ENCODE measurements around the gene DMD. TPM values are rescaled to one million over a fixed set of nuclear protein-coding genes. Genes with fewer than 3 reads are reported as not detected.

The DMD gene
- total RNA-seq, 2 experiments from 2014 or later = 0.14 to 0.37 TPM

GRCh38 chrX:31546126-31546525 lies 1665.2 kb downstream of the DMD start:
- intact Hi-C loops (cut with micrococcal nuclease) = no loop called here
- H3K9me3 Mint-ChIP-seq = no peaks in the 10 kb centered on the region

GRCh38 chrX:31545726-31546125 lies 1665.6 kb downstream of the DMD start:
- intact Hi-C loops (cut with micrococcal nuclease) = no loop called here
- no peak overlapping the region for H3K27ac Mint-ChIP-seq
- H3K4me1 Mint-ChIP-seq (ENCODE audit: low read depth) = no peaks in the 10 kb centered on the region
- H3K4me3 Mint-ChIP-seq = no peak overlapping the region
- no peaks in the 10 kb centered on the region for H3K27me3 Mint-ChIP-seq (ENCODE audit: low read depth)
- no peak for DNase-seq
- H3K36me3 Mint-ChIP-seq (ENCODE audit: low read depth) = no peaks in the 10 kb centered on the region
- no peaks in the 10 kb centered on the region for H3K9me3 Mint-ChIP-seq
- CTCF ChIA-PET = no interaction called here

More at GRCh38 chrX:31546126-31546525, 1665.2 kb downstream of the DMD start:
- CTCF ChIA-PET = no interaction called here
- Mint-ChIP-seq H3K27ac (no peak overlapping the region), H3K36me3 (ENCODE audit: low read depth) (no peaks in the 10 kb centered on the region), H3K4me3 (no peak overlapping the region), H3K27me3 (ENCODE audit: low read depth) (no peaks in the 10 kb centered on the region), H3K4me1 (ENCODE audit: low read depth) (no peaks in the 10 kb centered on the region)
- DNase-seq = no peak

- no peaks in the 10 kb centered on the region for H3K36me3 Mint-ChIP-seq (ENCODE audit: low read depth)
- CTCF ChIA-PET = no interaction called here
Observed at GRCh38 chrX:31545191-31545590, 1666.2 kb downstream of the DMD start.

GRCh38 chrX:31543634-31544033 lies 1667.7 kb downstream of the DMD start:
- DNase-seq = no peak
- CTCF ChIA-PET = no interaction called here
- Mint-ChIP-seq H3K27ac (no peak overlapping the region), H3K36me3 (ENCODE audit: low read depth) (no peaks in the 10 kb centered on the region), H3K4me1 (ENCODE audit: low read depth) (no peaks in the 10 kb centered on the region), H3K27me3 (ENCODE audit: low read depth) (no peaks in the 10 kb centered on the region), H3K4me3 (no peak overlapping the region), H3K9me3 (no peaks in the 10 kb centered on the region)
- intact Hi-C loops (cut with micrococcal nuclease) = no loop called here

More at GRCh38 chrX:31545191-31545590, 1666.2 kb downstream of the DMD start:
- Mint-ChIP-seq H3K4me1 (ENCODE audit: low read depth) (no peaks in the 10 kb centered on the region), H3K27me3 (ENCODE audit: low read depth) (no peaks in the 10 kb centered on the region), H3K4me3 (no peak overlapping the region), H3K9me3 (no peaks in the 10 kb centered on the region), H3K27ac (no peak overlapping the region)
- intact Hi-C loops (cut with micrococcal nuclease) = no loop called here
- DNase-seq = no peak

GRCh38 chrX:31542566-31542965 lies 1668.8 kb downstream of the DMD start:
- Mint-ChIP-seq H3K4me3 (no peak overlapping the region), H3K27me3 (ENCODE audit: low read depth) (no peaks in the 10 kb centered on the region), H3K4me1 (ENCODE audit: low read depth) (no peaks in the 10 kb centered on the region)

GRCh38 chrX:31540313-31540712 lies 1671.0 kb downstream of the DMD start:
- Mint-ChIP-seq H3K9me3 (no peaks in the 10 kb centered on the region), H3K36me3 (ENCODE audit: low read depth) (no peaks in the 10 kb centered on the region), H3K27ac (no peak overlapping the region), H3K4me3 (no peak overlapping the region), H3K27me3 (ENCODE audit: low read depth) (no peaks in the 10 kb centered on the region), H3K4me1 (ENCODE audit: low read depth) (no peaks in the 10 kb centered on the region)
- CTCF ChIA-PET = no interaction called here
- DNase-seq = no peak
- intact Hi-C loops (cut with micrococcal nuclease) = no loop called here

More at GRCh38 chrX:31542566-31542965, 1668.8 kb downstream of the DMD start:
- no peak for DNase-seq
- intact Hi-C loops (cut with micrococcal nuclease) = no loop called here
- Mint-ChIP-seq H3K9me3 (no peaks in the 10 kb centered on the region), H3K36me3 (ENCODE audit: low read depth) (no peaks in the 10 kb centered on the region), H3K27ac (no peak overlapping the region)
- CTCF ChIA-PET = no interaction called here

GRCh38 chrX:31527455-31528126 lies 1683.8 kb downstream of the DMD start:
- no peak overlapping the region for H3K4me3 Mint-ChIP-seq
- DNase-seq = no peak
- H3K4me1 Mint-ChIP-seq (ENCODE audit: low read depth) = no peaks in the 10 kb centered on the region
- no peak overlapping the region for H3K27ac Mint-ChIP-seq
- no peaks in the 10 kb centered on the region for H3K27me3 Mint-ChIP-seq (ENCODE audit: low read depth)
- no peaks in the 10 kb centered on the region for H3K36me3 Mint-ChIP-seq (ENCODE audit: low read depth)
- no peaks in the 10 kb centered on the region for H3K9me3 Mint-ChIP-seq
- CTCF ChIA-PET = no interaction called here
- intact Hi-C loops (cut with micrococcal nuclease) = no loop called here

GRCh38 chrX:31523884-31524536 lies 1687.3 kb downstream of the DMD start:
- Mint-ChIP-seq H3K4me3 (no peak overlapping the region), H3K9me3 (no peaks in the 10 kb centered on the region), H3K36me3 (ENCODE audit: low read depth) (no peaks in the 10 kb centered on the region), H3K27ac (no peak overlapping the region), H3K4me1 (ENCODE audit: low read depth) (no peaks in the 10 kb centered on the region), H3K27me3 (ENCODE audit: low read depth) (no peaks in the 10 kb centered on the region)
- intact Hi-C loops (cut with micrococcal nuclease) = no loop called here
- DNase-seq = no peak
- CTCF ChIA-PET = no interaction called here

GRCh38 chrX:31522760-31523159 lies 1688.6 kb downstream of the DMD start:
- Mint-ChIP-seq H3K27me3 (ENCODE audit: low read depth) (no peaks in the 10 kb centered on the region), H3K4me3 (no peak overlapping the region), H3K9me3 (no peaks in the 10 kb centered on the region), H3K4me1 (ENCODE audit: low read depth) (no peaks in the 10 kb centered on the region), H3K27ac (no peak overlapping the region), H3K36me3 (ENCODE audit: low read depth) (no peaks in the 10 kb centered on the region)
- intact Hi-C loops (cut with micrococcal nuclease) = no loop called here
- DNase-seq = no peak
- CTCF ChIA-PET = no interaction called here

GRCh38 chrX:31521941-31522340 lies 1689.4 kb downstream of the DMD start:
- CTCF ChIA-PET = no interaction called here
- Mint-ChIP-seq H3K27me3 (ENCODE audit: low read depth) (no peaks in the 10 kb centered on the region), H3K27ac (no peak overlapping the region), H3K4me1 (ENCODE audit: low read depth) (no peaks in the 10 kb centered on the region), H3K36me3 (ENCODE audit: low read depth) (no peaks in the 10 kb centered on the region), H3K4me3 (no peak overlapping the region), H3K9me3 (no peaks in the 10 kb centered on the region)
- DNase-seq = no peak
- intact Hi-C loops (cut with micrococcal nuclease) = no loop called here

- H3K27ac Mint-ChIP-seq = no peak overlapping the region
- no peaks in the 10 kb centered on the region for H3K27me3 Mint-ChIP-seq (ENCODE audit: low read depth)
- no peaks in the 10 kb centered on the region for H3K4me1 Mint-ChIP-seq (ENCODE audit: low read depth)
- H3K36me3 Mint-ChIP-seq (ENCODE audit: low read depth) = no peaks in the 10 kb centered on the region
- CTCF ChIA-PET = no interaction called here
- DNase-seq = no peak
- intact Hi-C loops (cut with micrococcal nuclease) = no loop called here
- no peaks in the 10 kb centered on the region for H3K9me3 Mint-ChIP-seq
- H3K4me3 Mint-ChIP-seq = no peak overlapping the region
Observed at GRCh38 chrX:31516527-31516926, 1694.8 kb downstream of the DMD start.

GRCh38 chrX:31508338-31508737 lies 1703.0 kb downstream of the DMD start:
- H3K27ac Mint-ChIP-seq = no peak overlapping the region
- H3K4me1 Mint-ChIP-seq (ENCODE audit: low read depth) = no peaks in the 10 kb centered on the region
- no peak overlapping the region for H3K4me3 Mint-ChIP-seq
- intact Hi-C loops (cut with micrococcal nuclease) = no loop called here
- no peaks in the 10 kb centered on the region for H3K36me3 Mint-ChIP-seq (ENCODE audit: low read depth)
- H3K9me3 Mint-ChIP-seq = no peaks in the 10 kb centered on the region
- DNase-seq = no peak
- no peaks in the 10 kb centered on the region for H3K27me3 Mint-ChIP-seq (ENCODE audit: low read depth)
- CTCF ChIA-PET = no interaction called here

GRCh38 chrX:31506928-31507327 lies 1704.4 kb downstream of the DMD start:
- H3K4me1 Mint-ChIP-seq (ENCODE audit: low read depth) = no peaks in the 10 kb centered on the region
- DNase-seq = no peak
- CTCF ChIA-PET = no interaction called here
- H3K27me3 Mint-ChIP-seq (ENCODE audit: low read depth) = no peaks in the 10 kb centered on the region
- no peaks in the 10 kb centered on the region for H3K9me3 Mint-ChIP-seq
- H3K4me3 Mint-ChIP-seq = no peak overlapping the region
- intact Hi-C loops (cut with micrococcal nuclease) = no loop called here
- no peaks in the 10 kb centered on the region for H3K36me3 Mint-ChIP-seq (ENCODE audit: low read depth)
- H3K27ac Mint-ChIP-seq = no peak overlapping the region
